B cell (primary cell): Measurements from ENCODE around the gene OR6M1.

Experiments used
- CTCF ChIP-seq: fragments of 200-600 bp; IDR thresholded peaks from one replicate; pipeline ENCODE4 v1.8.0; 2022; ENCODE audit warnings: antibody characterized with exemption, mild to moderate bottlenecking
- EZH2 ChIP-seq: IDR thresholded peaks from 2 replicates; pipeline ENCODE4 v1.6.1; 2012; ENCODE audit warnings: borderline replicate concordance, low read depth, mild to moderate bottlenecking, moderate library complexity, low read length; ENCODE audit not compliant: insufficient read depth, poor library complexity, severe bottlenecking

- TF ChIP-seq CTCF (no peak), EZH2 (no peak)
These were observed 9.9 kb downstream of the OR6M1 start for GRCh38 chr11:123796226-123796625.
